Mesenchymal stem cell (in vitro differentiated cells and primary cell): ENCODE measurements around the gene IFNLR1.

ENCODE experiments used
- DNase-seq: peaks from one replicate; pipeline ENCODE4 v3.0.0-alpha.2; 2013
- H2AFZ ChIP-seq: one replicate; pipeline ENCODE4 v1.6.1; 2013; ENCODE audit warnings: low read depth, mild to moderate bottlenecking, control low read depth, inconsistent platforms, low read length, moderate library complexity
- H2AK5ac ChIP-seq: 2 replicates; pipeline ENCODE4 v1.6.1; 2013; ENCODE audit warnings: low read length, moderate library complexity, mild to moderate bottlenecking, inconsistent platforms; ENCODE audit not compliant: severe bottlenecking
- H2BK120ac ChIP-seq: one replicate; pipeline ENCODE4 v1.6.1; 2013; ENCODE audit warnings: low read depth, mild to moderate bottlenecking, inconsistent platforms, low read length, moderate library complexity
- H2BK12ac ChIP-seq, 2 experiments: one replicate each; pipeline ENCODE4 v1.6.1; 2013; ENCODE audit warnings: inconsistent platforms in 2 of 2, low read length in 2 of 2, mild to moderate bottlenecking in 2 of 2, moderate library complexity in 2 of 2, control low read depth in 1 of 2
- H2BK15ac ChIP-seq: one replicate; pipeline ENCODE4 v1.6.1; 2013; ENCODE audit warnings: mild to moderate bottlenecking, low read depth, inconsistent platforms; ENCODE audit not compliant: poor library complexity, severe bottlenecking
- H2BK5ac ChIP-seq: 2 replicates; pipeline ENCODE4 v1.6.1; 2013; ENCODE audit warnings: low read depth, mild to moderate bottlenecking, low read length, control low read depth, inconsistent platforms; ENCODE audit not compliant: poor library complexity, severe bottlenecking
- H3K14ac ChIP-seq, 2 experiments: one replicate each; pipeline ENCODE4 v1.6.1; 2013; ENCODE audit warnings: inconsistent platforms in 2 of 2, low read length in 2 of 2, control low read depth in 1 of 2, mild to moderate bottlenecking in 1 of 2, moderate library complexity in 1 of 2
- H3K18ac ChIP-seq, 2 experiments: one replicate each; pipeline ENCODE4 v1.6.1; 2013; ENCODE audit warnings: inconsistent platforms in 2 of 2, low read length in 2 of 2, control low read depth in 1 of 2, low read depth in 1 of 2, mild to moderate bottlenecking in 1 of 2
- H3K23ac ChIP-seq, 2 experiments: one replicate each; pipeline ENCODE4 v1.6.1; 2013; ENCODE audit warnings: inconsistent platforms in 2 of 2, low read length in 2 of 2, mild to moderate bottlenecking in 2 of 2, moderate library complexity in 2 of 2, control low read depth in 1 of 2
- H3K27ac ChIP-seq: 2 replicates; pipeline ENCODE4 v1.5.1; 2013; ENCODE audit warnings: mild to moderate bottlenecking, moderate library complexity, low read length, control low read depth, inconsistent platforms; ENCODE audit not compliant: poor library complexity, severe bottlenecking
- H3K27me3 ChIP-seq, 2 experiments: 2 replicates each; pipeline versions ENCODE4 v1.6.1 to v1.7.0; 2013; ENCODE audit warnings: low read length in 2 of 2, mild to moderate bottlenecking in 2 of 2, moderate library complexity in 2 of 2, control low read depth in 1 of 2, inconsistent platforms in 1 of 2; ENCODE audit not compliant: control insufficient read depth in 1 of 2, insufficient read depth in 1 of 2
- H3K36me3 ChIP-seq, 2 experiments: 2 replicates each; pipeline versions ENCODE4 v1.6.1 to v1.7.0; 2013; ENCODE audit warnings: low read length in 2 of 2, control low read depth in 1 of 2, inconsistent platforms in 1 of 2, low read depth in 1 of 2, mild to moderate bottlenecking in 1 of 2; ENCODE audit not compliant: insufficient read depth in 2 of 2, control insufficient read depth in 1 of 2
- H3K4ac ChIP-seq, 2 experiments: one replicate each; pipeline ENCODE4 v1.6.1; 2013; ENCODE audit warnings: inconsistent platforms in 2 of 2, low read length in 2 of 2, mild to moderate bottlenecking in 2 of 2, moderate library complexity in 2 of 2, control low read depth in 1 of 2, low read depth in 1 of 2
- H3K4me1 ChIP-seq: 2 replicates; pipeline ENCODE4 v1.6.1; 2013; ENCODE audit warnings: low read depth, low read length, control low read depth; ENCODE audit not compliant: control insufficient read depth, insufficient read depth
- H3K4me2 ChIP-seq: 2 replicates; pipeline ENCODE4 v1.6.1; 2013; ENCODE audit warnings: low read length, mild to moderate bottlenecking, inconsistent platforms; ENCODE audit not compliant: poor library complexity, severe bottlenecking
- H3K4me3 ChIP-seq, 2 experiments: 2 replicates each; pipeline versions ENCODE4 v1.5.1 to v1.7.0; 2013; ENCODE audit warnings: low read length in 2 of 2, mild to moderate bottlenecking in 2 of 2, control low read depth in 1 of 2, low read depth in 1 of 2; ENCODE audit not compliant: insufficient read depth in 1 of 2
- H3K79me1 ChIP-seq: replicated peaks from 2 replicates; pipeline ENCODE4 v1.6.1; 2013; ENCODE audit warnings: mild to moderate bottlenecking, control low read depth, low read length, inconsistent platforms; ENCODE audit not compliant: poor library complexity, severe bottlenecking
- H3K9ac ChIP-seq: 2 replicates; pipeline ENCODE4 v1.7.0; 2013; ENCODE audit warnings: mild to moderate bottlenecking, low read length, moderate library complexity
- H3K9me3 ChIP-seq: 2 replicates; pipeline ENCODE4 v1.7.0; 2013; ENCODE audit warnings: mild to moderate bottlenecking, low read length; ENCODE audit not compliant: control insufficient read depth
- H4K8ac ChIP-seq: one replicate; pipeline ENCODE4 v1.6.1; 2013; ENCODE audit warnings: inconsistent platforms, mild to moderate bottlenecking, low read length, moderate library complexity
- H4K91ac ChIP-seq: one replicate; pipeline ENCODE4 v1.6.1; 2013; ENCODE audit warnings: mild to moderate bottlenecking, low read length, inconsistent platforms
- WGBS: methylation state at CpG from one replicate; pipeline ENCODE4 v1.1.7; 2013; ENCODE audit warnings: mixed read lengths; 5-methylcytosine and 5-hydroxymethylcytosine counted together

The IFNLR1 gene

GRCh38 chr1:24117722-24118409 lies 69.2 kb downstream of the IFNLR1 start:
- WGBS = 87% methylated on average over 13 of the region's 14 CpGs
- Histone ChIP-seq H3K23ac (no peak overlapping the region), H3K14ac (no peak overlapping the region)

GRCh38 chr1:24117132-24117531 lies 70.0 kb downstream of the IFNLR1 start:
- Histone ChIP-seq H2BK5ac (no peak overlapping the region), H2BK120ac (no peak overlapping the region), H2AK5ac (no peak overlapping the region), H3K9me3 (no peaks in the 10 kb centered on the region), H2BK15ac (no peak overlapping the region), H3K36me3 (no peaks in the 10 kb centered on the region), H2AFZ (no peak overlapping the region), H3K27ac (no peak overlapping the region), H3K79me1 (no peaks in the 10 kb centered on the region), H3K14ac (no peak overlapping the region), H3K27me3 (peaks cover 32 to 51% of the 10 kb centered on the region in 2 experiments), H2BK12ac (no peak overlapping the region), H3K4me1 (peaks cover 18% of the 10 kb centered on the region), H3K9ac (no peak overlapping the region), H4K91ac (no peak overlapping the region), H3K18ac (no peak overlapping the region), H3K4me2 (no peak overlapping the region), H4K8ac (no peak overlapping the region), H3K23ac (no peak overlapping the region), H3K4ac (no peak overlapping the region), H3K4me3 (no peak overlapping the region)
- no peak for DNase-seq
- WGBS = 92% methylated on average over 2 of the region's 2 CpGs

More at GRCh38 chr1:24117722-24118409, 69.2 kb downstream of the IFNLR1 start:
- H2AFZ ChIP-seq = no peak overlapping the region
- no peak overlapping the region for H2BK12ac ChIP-seq
- H3K4me2 ChIP-seq = no peak overlapping the region
- no peak overlapping the region for H2BK15ac ChIP-seq
- no peak overlapping the region for H4K91ac ChIP-seq
- H2BK120ac ChIP-seq = no peak overlapping the region
- no peak for DNase-seq
- no peaks in the 10 kb centered on the region for H3K36me3 ChIP-seq
- no peaks in the 10 kb centered on the region for H3K9me3 ChIP-seq
- H3K4ac ChIP-seq = no peak overlapping the region
- no peak overlapping the region for H4K8ac ChIP-seq
- no peak overlapping the region for H2BK5ac ChIP-seq
- no peak overlapping the region for H3K4me3 ChIP-seq
- peaks cover 30 to 51% of the 10 kb centered on the region in 2 experiments for H3K27me3 ChIP-seq
- H3K4me1 ChIP-seq = peaks cover 14% of the 10 kb centered on the region
- H3K27ac ChIP-seq = no peak overlapping the region
- no peak overlapping the region for H2AK5ac ChIP-seq
- H3K79me1 ChIP-seq = no peaks in the 10 kb centered on the region
- no peak overlapping the region for H3K18ac ChIP-seq
- no peak overlapping the region for H3K9ac ChIP-seq

GRCh38 chr1:24114753-24115152 lies 72.3 kb downstream of the IFNLR1 start:
- H2AFZ ChIP-seq = no peak overlapping the region
- no peak overlapping the region for H3K9ac ChIP-seq
- no peaks in the 10 kb centered on the region for H3K79me1 ChIP-seq
- peaks cover 32 to 37% of the 10 kb centered on the region in 2 experiments for H3K27me3 ChIP-seq
- H3K36me3 ChIP-seq = no peaks in the 10 kb centered on the region
- no peak overlapping the region for H4K91ac ChIP-seq
- H2AK5ac ChIP-seq = no peak overlapping the region
- no peak overlapping the region for H3K23ac ChIP-seq
- 95% methylated on average over 6 of the region's 6 CpGs for WGBS
- no peaks in the 10 kb centered on the region for H3K9me3 ChIP-seq
- no peak overlapping the region for H3K4me2 ChIP-seq
- H3K14ac ChIP-seq = no peak overlapping the region
- no peak overlapping the region for H2BK120ac ChIP-seq
- H3K27ac ChIP-seq = no peak overlapping the region
- no peak overlapping the region for H3K18ac ChIP-seq
- no peak overlapping the region for H4K8ac ChIP-seq
- H3K4me3 ChIP-seq = no peak overlapping the region
- DNase-seq = no peak
- no peak overlapping the region for H3K4ac ChIP-seq
- H2BK5ac ChIP-seq = no peak overlapping the region
- no peak overlapping the region for H2BK15ac ChIP-seq
- H3K4me1 ChIP-seq = peaks cover 7% of the 10 kb centered on the region
- H2BK12ac ChIP-seq = no peak overlapping the region

GRCh38 chr1:24113641-24114033 lies 73.5 kb downstream of the IFNLR1 start:
- Histone ChIP-seq H2BK120ac (no peak overlapping the region), H2BK5ac (no peak overlapping the region), H4K8ac (no peak overlapping the region), H3K4me1 (peaks cover 11% of the 10 kb centered on the region), H2AK5ac (no peak overlapping the region), H3K14ac (no peak overlapping the region), H2AFZ (no peak overlapping the region), H3K4me3 (no peak overlapping the region), H3K18ac (no peak overlapping the region), H2BK12ac (no peak overlapping the region), H3K4ac (no peak overlapping the region), H3K36me3 (no peaks in the 10 kb centered on the region), H3K27ac (no peak overlapping the region), H3K4me2 (no peak overlapping the region), H3K23ac (no peak overlapping the region), H3K27me3 (peaks cover 27 to 32% of the 10 kb centered on the region in 2 experiments), H3K79me1 (no peaks in the 10 kb centered on the region), H3K9ac (no peak overlapping the region), H4K91ac (no peak overlapping the region), H3K9me3 (no peaks in the 10 kb centered on the region), H2BK15ac (no peak overlapping the region)
- 92% methylated on average over 6 of the region's 6 CpGs for WGBS
- DNase-seq = no peak
